AG10803 (cell line): Measurements from ENCODE around the gene ZIC5.

Experiments used
- DNase-seq: peaks from one replicate; pipeline ENCODE4 v3.0.0; 2010; ENCODE audit warnings: low read depth
- H3K4me3 ChIP-seq: 2 replicates; pipeline ENCODE4 v1.5.1; 2011; ENCODE audit warnings: mild to moderate bottlenecking, low read length, control low read depth
- TF ChIP-seq, protein P1 (sequence below): conservative IDR thresholded peaks from 2 replicates; pipeline ENCODE4 v1.5.1; 2011; ENCODE audit warnings: mild to moderate bottlenecking, low read length, control low read depth, inconsistent platforms

ZIC5 gene

GRCh38 chr13:99977912-99978798 lies 6.6 kb upstream of the ZIC5 start:
- H3K4me3 ChIP-seq, result no peak overlapping the region

DNA sequence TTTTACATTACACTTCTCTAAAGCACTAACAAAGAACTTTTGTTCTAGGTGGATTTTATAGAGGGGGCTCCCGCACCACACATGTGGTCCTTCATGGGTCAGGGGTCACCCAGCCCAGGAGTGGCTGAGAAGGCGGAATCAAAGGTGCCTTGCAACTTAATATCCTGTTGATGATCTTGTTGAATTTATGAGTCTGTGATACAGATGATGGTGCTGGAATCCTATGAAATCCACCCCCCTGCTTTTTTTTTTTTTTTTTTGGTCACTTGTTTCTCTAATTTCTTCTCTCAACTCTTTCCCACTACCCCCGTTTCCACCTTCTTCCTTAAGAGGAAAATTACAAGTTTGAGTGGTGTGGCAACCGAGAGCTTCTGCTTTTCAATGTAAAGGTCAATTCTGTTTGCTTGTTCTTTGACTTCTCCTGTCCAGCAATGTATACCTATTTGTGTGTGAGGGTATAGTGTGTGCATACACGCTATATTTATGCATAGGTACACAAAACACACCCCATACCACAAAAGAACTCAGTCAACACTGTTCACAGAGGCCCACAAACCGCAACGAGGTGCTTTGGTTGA lies 5.9 kb upstream of the ZIC5 start:
- no peak for DNase-seq
- H3K4me3 ChIP-seq, result no peak overlapping the region
- TF ChIP-seq, protein P1, sequence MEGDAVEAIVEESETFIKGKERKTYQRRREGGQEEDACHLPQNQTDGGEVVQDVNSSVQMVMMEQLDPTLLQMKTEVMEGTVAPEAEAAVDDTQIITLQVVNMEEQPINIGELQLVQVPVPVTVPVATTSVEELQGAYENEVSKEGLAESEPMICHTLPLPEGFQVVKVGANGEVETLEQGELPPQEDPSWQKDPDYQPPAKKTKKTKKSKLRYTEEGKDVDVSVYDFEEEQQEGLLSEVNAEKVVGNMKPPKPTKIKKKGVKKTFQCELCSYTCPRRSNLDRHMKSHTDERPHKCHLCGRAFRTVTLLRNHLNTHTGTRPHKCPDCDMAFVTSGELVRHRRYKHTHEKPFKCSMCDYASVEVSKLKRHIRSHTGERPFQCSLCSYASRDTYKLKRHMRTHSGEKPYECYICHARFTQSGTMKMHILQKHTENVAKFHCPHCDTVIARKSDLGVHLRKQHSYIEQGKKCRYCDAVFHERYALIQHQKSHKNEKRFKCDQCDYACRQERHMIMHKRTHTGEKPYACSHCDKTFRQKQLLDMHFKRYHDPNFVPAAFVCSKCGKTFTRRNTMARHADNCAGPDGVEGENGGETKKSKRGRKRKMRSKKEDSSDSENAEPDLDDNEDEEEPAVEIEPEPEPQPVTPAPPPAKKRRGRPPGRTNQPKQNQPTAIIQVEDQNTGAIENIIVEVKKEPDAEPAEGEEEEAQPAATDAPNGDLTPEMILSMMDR, result no peak

More at GRCh38 chr13:99977912-99978798, 6.6 kb upstream of the ZIC5 start:
- no peak for DNase-seq
- TF ChIP-seq, protein P1, result no peak

GRCh38 chr13:99976575-99976974 lies 5.0 kb upstream of the ZIC5 start:
- H3K4me3 ChIP-seq, result no peak overlapping the region
- TF ChIP-seq, protein P1, result no peak
- no peak for DNase-seq

GRCh38 chr13:99975626-99976025 lies 4.1 kb upstream of the ZIC5 start:
- TF ChIP-seq, protein P1, result no peak
- no peak overlapping the region for H3K4me3 ChIP-seq
- no peak for DNase-seq

DNA sequence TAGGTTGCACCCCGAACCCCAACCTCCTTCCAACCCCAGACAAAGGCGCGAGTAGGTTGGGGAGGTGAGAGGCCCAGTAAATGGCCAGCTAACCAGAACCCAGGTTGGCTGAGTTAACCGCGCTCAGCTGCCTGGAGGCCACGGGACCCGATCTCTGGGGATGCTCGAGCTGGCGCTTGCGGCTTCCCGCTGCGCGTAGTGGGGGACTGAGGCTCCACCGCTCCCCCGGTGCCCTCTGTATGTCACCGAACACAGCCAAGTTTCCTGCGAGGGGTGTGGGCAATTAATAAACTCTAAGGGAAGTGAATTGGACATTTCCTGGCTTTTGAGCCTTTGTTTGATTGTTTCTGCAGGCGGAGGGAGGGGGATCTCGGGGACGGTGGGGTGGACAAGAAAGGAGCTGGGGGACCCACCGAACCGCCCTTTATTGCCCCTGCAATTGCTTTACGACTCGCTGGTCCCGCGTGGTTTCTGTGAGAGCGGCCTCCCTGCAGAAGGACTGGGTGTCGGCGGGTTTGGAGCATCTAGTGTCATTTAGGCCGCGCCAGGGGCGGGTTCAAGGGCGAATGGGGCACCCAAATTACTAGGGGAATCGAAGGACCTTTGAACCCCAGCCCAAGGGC lies 3.5 kb upstream of the ZIC5 start:
- TF ChIP-seq, protein P1, result no peak
- H3K4me3 ChIP-seq, result no peak overlapping the region
- no peak for DNase-seq

DNA sequence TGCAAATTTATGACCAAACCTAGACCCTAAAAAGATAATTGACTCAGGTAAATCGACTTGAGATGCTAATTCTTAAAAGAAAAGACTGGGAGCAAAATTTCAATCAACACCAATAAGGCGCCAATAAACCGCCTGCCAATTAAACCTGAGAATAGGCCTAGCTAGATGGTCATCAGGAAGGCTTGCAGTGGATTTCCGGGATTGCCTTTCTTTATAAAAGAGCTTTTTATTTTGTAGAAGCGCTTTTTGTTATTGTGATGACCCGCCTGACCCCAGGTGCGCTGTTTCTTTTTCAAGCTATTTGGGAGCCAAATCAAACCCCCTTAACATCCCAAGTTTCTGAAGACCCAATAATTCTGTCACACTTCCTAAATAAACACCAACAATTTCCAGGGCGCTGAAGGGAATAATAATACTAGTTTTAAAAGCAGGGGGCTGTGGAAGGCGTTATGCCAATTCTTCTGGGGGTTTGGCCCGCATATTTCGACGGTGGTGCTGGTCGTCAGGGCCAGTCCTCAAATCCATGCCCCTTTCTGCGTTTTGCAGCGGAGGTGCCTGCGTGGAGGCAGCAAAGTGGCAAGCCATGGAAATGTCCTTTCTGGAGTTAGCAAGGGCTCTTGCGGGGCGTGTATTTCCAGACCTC lies 2.9 kb upstream of the ZIC5 start:
- H3K4me3 ChIP-seq, result no peak overlapping the region

More for the DNA sequence above, 2.9 kb upstream of the ZIC5 start:
- DNase-seq, result no peak
- TF ChIP-seq, protein P1, result no peak
